ENCODE results near the gene TTC1.

DNA sequence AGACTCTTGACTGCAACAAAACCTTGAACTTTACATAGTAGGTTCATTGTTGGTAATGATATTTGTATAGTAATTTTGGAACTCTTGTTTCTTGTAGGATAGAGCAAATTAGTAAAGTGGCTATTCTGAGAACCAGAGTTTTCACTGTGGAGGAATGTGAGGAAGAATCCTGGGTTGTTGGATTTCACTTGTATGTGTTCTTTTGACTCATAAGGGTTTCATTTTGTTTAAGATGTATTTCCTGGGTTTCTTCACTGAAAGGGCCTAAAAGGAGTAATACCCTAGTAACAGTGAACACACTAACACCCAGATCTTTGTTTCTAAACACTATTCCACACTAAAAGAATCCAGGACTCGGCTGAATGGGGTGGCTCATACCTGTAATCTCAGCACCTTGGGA lies 20.1 kb downstream of the TTC1 start:
- TF ChIP-seq, protein P1, sequence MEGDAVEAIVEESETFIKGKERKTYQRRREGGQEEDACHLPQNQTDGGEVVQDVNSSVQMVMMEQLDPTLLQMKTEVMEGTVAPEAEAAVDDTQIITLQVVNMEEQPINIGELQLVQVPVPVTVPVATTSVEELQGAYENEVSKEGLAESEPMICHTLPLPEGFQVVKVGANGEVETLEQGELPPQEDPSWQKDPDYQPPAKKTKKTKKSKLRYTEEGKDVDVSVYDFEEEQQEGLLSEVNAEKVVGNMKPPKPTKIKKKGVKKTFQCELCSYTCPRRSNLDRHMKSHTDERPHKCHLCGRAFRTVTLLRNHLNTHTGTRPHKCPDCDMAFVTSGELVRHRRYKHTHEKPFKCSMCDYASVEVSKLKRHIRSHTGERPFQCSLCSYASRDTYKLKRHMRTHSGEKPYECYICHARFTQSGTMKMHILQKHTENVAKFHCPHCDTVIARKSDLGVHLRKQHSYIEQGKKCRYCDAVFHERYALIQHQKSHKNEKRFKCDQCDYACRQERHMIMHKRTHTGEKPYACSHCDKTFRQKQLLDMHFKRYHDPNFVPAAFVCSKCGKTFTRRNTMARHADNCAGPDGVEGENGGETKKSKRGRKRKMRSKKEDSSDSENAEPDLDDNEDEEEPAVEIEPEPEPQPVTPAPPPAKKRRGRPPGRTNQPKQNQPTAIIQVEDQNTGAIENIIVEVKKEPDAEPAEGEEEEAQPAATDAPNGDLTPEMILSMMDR (conservative IDR thresholded peaks at IDR 0.05; ENCODE audit: low read length), result no peak
- no peak for TF ChIP-seq EZH2phosphoT487 (IDR thresholded peaks at IDR 0.05; ENCODE audit: borderline replicate concordance, low read depth, low read length)

All from OCI-LY7 (cell line).